Measurements from ENCODE around the gene PDCL3. TPM values are rescaled to one million over a fixed set of nuclear protein-coding genes. Genes with fewer than 3 reads are reported as not detected.

PDCL3 gene
- 21.6 TPM for total RNA-seq
- long read RNA-seq, transcript PDCL3-201 (6 exons, 1,337 nt) = major isoform, 37 of 39 reads
- long read RNA-seq, partial matches to known transcripts = 1 of 39 reads
- long read RNA-seq, other reads (novel, unspliced or antisense) = 1 of 39 reads

DNA sequence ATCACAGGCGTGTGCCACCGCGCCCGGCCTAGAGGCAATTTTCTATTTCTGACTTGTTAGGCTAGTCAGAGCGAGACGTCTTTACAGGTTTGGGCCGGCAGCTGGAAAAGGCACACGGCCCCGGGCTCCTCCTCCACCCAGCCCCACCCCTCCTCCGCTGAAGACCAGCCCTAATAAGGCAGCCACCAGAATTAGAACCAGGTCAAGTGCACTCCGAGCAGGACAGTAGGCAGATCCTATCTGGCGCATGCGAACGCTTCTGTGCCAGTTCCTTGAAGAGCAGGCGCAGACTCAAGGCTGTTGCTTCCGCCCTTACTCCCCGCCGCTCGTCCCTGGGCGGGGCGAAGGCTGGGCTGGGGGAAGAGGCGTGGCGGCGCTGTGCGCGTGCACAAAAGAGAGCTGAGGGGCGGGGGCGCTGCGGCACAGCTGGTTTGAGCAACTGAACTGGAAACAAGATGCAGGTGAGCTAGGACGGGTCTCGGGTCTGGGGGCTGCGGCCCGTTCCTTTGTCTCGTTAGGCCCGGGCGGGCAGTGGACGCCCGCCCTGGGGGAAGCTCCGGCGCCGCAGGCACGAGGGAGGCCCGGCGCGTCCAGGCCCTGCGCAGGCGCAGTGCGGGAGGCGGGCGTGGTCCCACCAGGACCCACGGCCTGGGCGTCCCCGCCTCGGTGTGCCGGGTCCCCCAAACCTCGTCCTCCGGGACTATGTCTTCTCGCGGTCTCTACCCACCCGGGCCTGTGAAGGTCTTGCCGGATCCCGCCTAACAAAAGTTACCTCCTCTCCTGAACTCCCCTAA lies at the start of gene PDCL3:
TSS of gene PDCL3 (plus strand) at position 381 of the 794 bp plus-strand sequence. CDS start at position 456, 75 bp downstream.
- Histone ChIP-seq H3K27me3 (no peaks in the 10 kb centered on the region), H3K9me3 (no peaks in the 10 kb centered on the region), H3K4me1 (peaks cover 12% of the 10 kb centered on the region), H3K27ac (peak within 1 kb of the TSS; percentile 91), H3K36me3 (peaks cover 9% of the 10 kb centered on the region), H3K4me3 (peak within 1 kb of the TSS; percentile 80)
- DNase-seq (peak; percentile 98), ATAC-seq (peak; percentile 98)
- no peak for TF ChIP-seq CTCF (IDR thresholded peaks at IDR 0.05)
- intact Hi-C loops (cut with DNase I) = no loop called here

GRCh38 chr2:100513650-100514049 lies 49.1 kb upstream of the PDCL3 start:
- DNase-seq (no peak), ATAC-seq (peak; percentile 43)
- no peak for TF ChIP-seq CTCF (IDR thresholded peaks at IDR 0.05)

GRCh38 chr2:100517556-100517955 lies 45.2 kb upstream of the PDCL3 start:
- no peak for TF ChIP-seq CTCF (IDR thresholded peaks at IDR 0.05)
- Histone ChIP-seq H3K27ac (no peak overlapping the region), H3K9me3 (no peaks in the 10 kb centered on the region), H3K4me3 (no peak overlapping the region), H3K4me1 (no peaks in the 10 kb centered on the region), H3K27me3 (no peaks in the 10 kb centered on the region), H3K36me3 (no peaks in the 10 kb centered on the region)
- DNase-seq (no peak), ATAC-seq (no peak)
- intact Hi-C loops (cut with DNase I) = no loop called here

More at GRCh38 chr2:100513650-100514049, 49.1 kb upstream of the PDCL3 start:
- Histone ChIP-seq H3K9me3 (no peaks in the 10 kb centered on the region), H3K36me3 (no peaks in the 10 kb centered on the region), H3K27me3 (no peaks in the 10 kb centered on the region), H3K27ac (no peak overlapping the region), H3K4me3 (no peak overlapping the region), H3K4me1 (no peaks in the 10 kb centered on the region)
- intact Hi-C loops (cut with DNase I) = no loop called here

DNA sequence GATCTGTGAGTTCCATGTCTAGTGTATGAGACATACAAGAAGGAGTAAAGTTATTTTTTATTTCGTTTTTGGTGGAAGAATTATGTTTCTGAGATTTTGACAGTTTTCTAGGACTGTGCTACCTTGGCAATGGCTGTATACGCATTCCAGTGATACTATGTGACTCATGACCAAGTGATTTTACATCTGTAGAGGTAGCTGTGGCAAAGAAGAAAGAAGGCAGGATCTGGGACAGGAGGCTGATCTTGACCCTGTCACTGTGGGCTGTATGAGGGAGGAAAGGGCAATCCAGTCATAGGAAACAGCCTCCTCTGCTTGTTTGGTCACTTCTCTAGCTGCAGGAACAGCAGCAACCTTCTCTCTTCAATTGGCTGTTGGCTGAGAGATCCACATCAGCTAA lies 44.0 kb upstream of the PDCL3 start:
- Histone ChIP-seq H3K27me3 (no peaks in the 10 kb centered on the region), H3K9me3 (no peaks in the 10 kb centered on the region), H3K36me3 (no peaks in the 10 kb centered on the region), H3K4me1 (no peaks in the 10 kb centered on the region), H3K4me3 (no peak overlapping the region), H3K27ac (no peak overlapping the region)
- DNase-seq (no peak), ATAC-seq (no peak)
- intact Hi-C loops (cut with DNase I) = no loop called here
- no peak for TF ChIP-seq CTCF (IDR thresholded peaks at IDR 0.05)

GRCh38 chr2:100520224-100520623 lies 42.6 kb upstream of the PDCL3 start:
- intact Hi-C loops (cut with DNase I) = no loop called here
- TF ChIP-seq CTCF (IDR thresholded peaks at IDR 0.05) = no peak

More at GRCh38 chr2:100520224-100520623, 42.6 kb upstream of the PDCL3 start:
- Histone ChIP-seq H3K4me3 (no peak overlapping the region), H3K9me3 (no peaks in the 10 kb centered on the region), H3K36me3 (no peaks in the 10 kb centered on the region), H3K4me1 (no peaks in the 10 kb centered on the region), H3K27me3 (no peaks in the 10 kb centered on the region), H3K27ac (no peak overlapping the region)
- ATAC-seq (no peak), DNase-seq (no peak)

Measured in upper lobe of right lung (tissue), 1 donor.